Calu3 (cell line): ENCODE data around the gene LARP1. TPM values are rescaled to one million over a fixed set of nuclear protein-coding genes. Genes with fewer than 3 reads are reported as not detected.
"Not testable (repeated sequence)": the region's sequence is repeated elsewhere in the genome, so short reads cannot be mapped to it uniquely, and the experiment has no call there.

ENCODE experiments used
- BruUV-seq: library from RNA; stranded (reverse); fragments of 400-500 nt; replicated peaks from 2 replicates; lab custom pipeline; 2021; lab: Mats Ljungman, UMichigan
- CTCF ChIA-PET: fragments of 300-600 bp; sonication (Branson Sonifier 250); formaldehyde crosslinking; loops from one replicate; lab custom pipeline; 2022; ENCODE audit warnings: antibody characterized with exemption; lab: Charles Lee
- DNase-seq: peaks from one replicate; pipeline ENCODE4 v3.0.0; 2022
- H3K27ac Mint-ChIP-seq: one replicate; pipeline ENCODE4 v1.8.0; 2022; ENCODE audit warnings: mixed read lengths; ENCODE audit not compliant: unreplicated experiment
- H3K27me3 Mint-ChIP-seq: one replicate; pipeline ENCODE4 v1.8.0; 2022; ENCODE audit warnings: mixed read lengths; ENCODE audit not compliant: unreplicated experiment
- H3K36me3 Mint-ChIP-seq: one replicate; pipeline ENCODE4 v1.8.0; 2022; ENCODE audit warnings: mild to moderate bottlenecking, moderate library complexity, mixed read lengths; ENCODE audit not compliant: insufficient read depth, unreplicated experiment
- H3K4me1 Mint-ChIP-seq: one replicate; pipeline ENCODE4 v1.8.0; 2022; ENCODE audit warnings: mild to moderate bottlenecking, low read depth, mixed read lengths; ENCODE audit not compliant: unreplicated experiment
- H3K4me3 Mint-ChIP-seq: one replicate; pipeline ENCODE4 v1.8.0; 2022; ENCODE audit warnings: mild to moderate bottlenecking, low read depth, moderate library complexity, mixed read lengths; ENCODE audit not compliant: unreplicated experiment
- H3K9me3 Mint-ChIP-seq: one replicate; pipeline ENCODE4 v1.8.0; 2022; ENCODE audit warnings: low read depth, mixed read lengths; ENCODE audit not compliant: unreplicated experiment
- CTCF ChIP-seq: fragments of 200-600 bp; IDR thresholded peaks from one replicate; pipeline ENCODE4 v1.8.0; 2022; ENCODE audit warnings: antibody characterized with exemption; ENCODE audit not compliant: unreplicated experiment
- intact Hi-C: fragments of 100-400 bp; cut with micrococcal nuclease; formaldehyde crosslinking; loops from one replicate; pipeline ENCODE4 v1.10.0; 2022; ENCODE audit not compliant: unreplicated experiment
- total RNA-seq: library from RNA; stranded (reverse); gene quantifications from 2 replicates; pipeline ENCODE4 v1.2.3, GENCODE V29; 2022

Gene LARP1
- total RNA-seq, 1 experiment from 2014 or later, result 339 TPM

DNA sequence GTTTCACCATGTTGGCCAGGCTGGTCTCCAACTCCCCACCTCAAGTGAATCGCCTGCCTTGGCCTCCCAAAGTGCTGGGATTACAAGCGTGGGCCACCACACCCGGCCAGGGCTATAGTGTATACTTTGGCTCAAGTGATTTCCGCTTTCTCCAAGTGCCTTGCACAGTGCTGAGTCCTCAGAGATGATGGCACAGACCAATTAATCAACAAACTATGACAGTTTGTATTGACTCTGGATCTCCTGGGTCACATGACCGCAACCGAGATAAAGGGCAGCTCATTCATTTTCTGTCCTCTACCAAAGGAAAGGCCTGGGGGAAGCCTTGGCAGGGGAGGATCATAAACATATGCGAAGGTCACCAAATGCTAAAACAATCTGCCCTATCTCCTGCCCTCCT, 11.4 kb upstream of the LARP1 start:
- DNase-seq, result no peak
- no peak overlapping the region for H3K4me3 Mint-ChIP-seq
- TF ChIP-seq CTCF, result no peak
- no TSS peak for BruUV-seq
- H3K27ac Mint-ChIP-seq, result peak overlapping the region; percentile 25
- CTCF ChIA-PET, result no interaction called here
- no peaks in the 10 kb centered on the region for H3K36me3 Mint-ChIP-seq
- H3K4me1 Mint-ChIP-seq, result no peaks in the 10 kb centered on the region
- no peaks in the 10 kb centered on the region for H3K27me3 Mint-ChIP-seq
- no peaks in the 10 kb centered on the region for H3K9me3 Mint-ChIP-seq
- intact Hi-C loops, result no loop called here

DNA sequence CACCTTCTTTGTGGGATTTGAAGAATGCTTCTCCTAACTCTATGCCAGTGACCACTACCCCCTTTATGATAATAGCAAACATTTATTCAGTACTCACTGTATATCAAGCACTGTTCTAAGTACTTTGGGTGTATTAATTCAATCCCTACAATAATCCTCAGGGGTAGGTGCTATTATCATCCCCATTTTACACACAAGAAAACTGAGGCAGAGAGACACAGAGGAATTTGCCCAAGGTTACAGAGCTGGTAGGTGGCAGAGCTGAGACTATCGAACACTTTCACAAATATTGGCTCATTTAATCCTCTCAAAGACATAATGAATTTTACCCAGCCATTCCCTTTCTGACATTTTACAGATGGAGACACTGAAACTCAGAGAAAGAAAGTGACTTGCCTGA, 9.8 kb upstream of the LARP1 start:
- no peaks in the 10 kb centered on the region for H3K27me3 Mint-ChIP-seq
- CTCF ChIA-PET, result no interaction called here
- H3K4me1 Mint-ChIP-seq, result no peaks in the 10 kb centered on the region
- H3K4me3 Mint-ChIP-seq, result no peak overlapping the region
- intact Hi-C loops, result no loop called here
- no peaks in the 10 kb centered on the region for H3K36me3 Mint-ChIP-seq
- no peak for TF ChIP-seq CTCF
- DNase-seq, result no peak
- no TSS peak for BruUV-seq
- H3K9me3 Mint-ChIP-seq, result no peaks in the 10 kb centered on the region
- H3K27ac Mint-ChIP-seq, result no peak overlapping the region

DNA sequence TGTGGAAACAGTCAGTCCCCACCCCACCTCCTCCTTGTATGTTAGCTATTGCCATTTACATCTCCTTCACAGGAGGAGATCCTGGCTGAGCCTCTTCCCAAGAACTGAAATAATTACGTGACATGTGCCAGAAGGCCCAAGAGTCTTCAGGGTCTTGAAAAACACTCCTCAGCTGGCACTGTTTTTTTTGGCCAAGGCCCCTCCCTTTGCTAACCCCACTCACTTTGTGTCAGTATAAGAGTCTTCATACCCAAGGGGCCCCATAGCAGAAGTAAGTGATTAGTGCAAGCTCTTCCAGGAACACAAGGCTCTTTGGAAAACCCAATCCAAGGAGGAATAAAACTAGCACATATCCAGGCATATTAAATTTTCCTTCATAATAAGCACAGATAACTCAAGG, 5.7 kb upstream of the LARP1 start:
- no peaks in the 10 kb centered on the region for H3K9me3 Mint-ChIP-seq
- CTCF ChIA-PET, result no interaction called here
- no peak overlapping the region for H3K27ac Mint-ChIP-seq
- no peak for DNase-seq
- no TSS peak for BruUV-seq
- peaks cover 10% of the 10 kb centered on the region for H3K36me3 Mint-ChIP-seq
- intact Hi-C loops, result loop anchor here (2.0 kb wide), 1 partner anchor 17 kb away; no protein-coding TSS in a partner anchor
- H3K4me3 Mint-ChIP-seq, result no peak overlapping the region
- no peaks in the 10 kb centered on the region for H3K27me3 Mint-ChIP-seq
- peaks cover 13% of the 10 kb centered on the region for H3K4me1 Mint-ChIP-seq
- TF ChIP-seq CTCF, result no peak

DNA sequence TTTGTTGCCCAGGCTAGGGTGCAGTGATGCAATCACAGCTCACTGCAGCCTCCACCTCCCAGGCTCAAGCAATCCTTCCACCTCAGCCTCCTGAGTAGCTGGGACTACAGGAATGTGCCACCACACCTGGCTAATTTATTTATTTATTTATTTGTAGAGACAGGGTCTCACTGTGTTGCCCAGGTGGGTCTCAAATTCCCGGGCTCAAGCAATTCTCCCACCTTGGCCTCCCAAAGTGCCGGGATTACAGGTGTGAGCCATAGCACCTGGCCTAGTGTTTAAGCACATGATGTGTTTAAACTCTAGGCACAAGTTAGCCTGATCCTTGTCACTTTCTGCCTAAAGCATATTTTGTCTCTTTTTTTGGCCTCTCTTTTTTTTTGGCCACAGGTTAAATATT, 4.5 kb upstream of the LARP1 start:
- H3K4me3 Mint-ChIP-seq, H3K9me3 Mint-ChIP-seq, CTCF ChIA-PET, H3K27me3 Mint-ChIP-seq, intact Hi-C loops, DNase-seq, H3K27ac Mint-ChIP-seq, BruUV-seq: not testable (repeated sequence)
- Mint-ChIP-seq H3K4me1 (peaks cover 14% of the 10 kb centered on the region), H3K36me3 (peaks cover 22% of the 10 kb centered on the region)

GRCh38 chr5:154751854-154752253, 3.3 kb upstream of the LARP1 start:
- H3K9me3 Mint-ChIP-seq, result no peaks in the 10 kb centered on the region
- no peak for TF ChIP-seq CTCF
- no peak overlapping the region for H3K27ac Mint-ChIP-seq
- peaks cover 34% of the 10 kb centered on the region for H3K36me3 Mint-ChIP-seq
- H3K27me3 Mint-ChIP-seq, result no peaks in the 10 kb centered on the region
- CTCF ChIA-PET, result no interaction called here
- no TSS peak for BruUV-seq
- H3K4me1 Mint-ChIP-seq, result peaks cover 14% of the 10 kb centered on the region
- DNase-seq, result no peak
- intact Hi-C loops, result no loop called here
- H3K4me3 Mint-ChIP-seq, result no peak overlapping the region
